Gastrocnemius medialis (tissue), 4 donors: Measurements from ENCODE around the gene SMTNL1. TPM values are rescaled to one million over a fixed set of nuclear protein-coding genes. Genes with fewer than 3 reads are reported as not detected.

ENCODE experiments used
- ATAC-seq, 2 donors: fragments of 150-250 bp; one replicate each; pipeline ENCODE4 v1.9.1; 2016
- DNase-seq, 2 donors: peaks; one replicate each; pipeline ENCODE4 v3.0.0-alpha.2; 2019
- H3K27ac ChIP-seq, 4 donors: fragments of 200-600 bp; sonication (generic); 1 replicate in 1 of 4; 2 replicates in 3 of 4; pipeline ENCODE4 v1.5.1; 2016 to 2018; ENCODE audit warnings: mild to moderate bottlenecking in 2 of 4, moderate library complexity in 1 of 4
- H3K27me3 ChIP-seq, 3 donors: fragments of 200-600 bp; sonication (generic) in 2 of 3; 1 replicate in 1 of 3; 2 replicates in 2 of 3; pipeline versions ENCODE4 v1.5.1 to v1.6.0; 2016 to 2019; ENCODE audit warnings: mild to moderate bottlenecking in 1 of 3, moderate library complexity in 1 of 3
- H3K36me3 ChIP-seq, 2 donors: fragments of 200-600 bp; sonication (generic) in 1 of 2; one replicate each; pipeline ENCODE4 v1.5.1; 2017 to 2018
- H3K4me1 ChIP-seq, 2 donors: fragments of 200-600 bp; sonication (generic) in 1 of 2; one replicate each; pipeline ENCODE4 v1.5.1; 2016 to 2017; ENCODE audit warnings: mild to moderate bottlenecking in 2 of 2
- H3K4me3 ChIP-seq, 4 donors: fragments of 200-600 bp; sonication (generic) in 3 of 4; 1 replicate in 1 of 4; 2 replicates in 3 of 4; pipeline ENCODE4 v1.5.1; 2016 to 2019; ENCODE audit warnings: mild to moderate bottlenecking in 2 of 4
- H3K9me3 ChIP-seq, 3 donors: fragments of 200-600 bp; sonication (generic) in 2 of 3; 1 replicate in 1 of 3; 2 replicates in 2 of 3; pipeline ENCODE4 v1.5.1; 2016 to 2019
- CTCF ChIP-seq, 5 experiments: fragments of 450-650 bp in 3 of 5; fragments of 200-600 bp in 2 of 5; sonication (generic) in 2 of 5; IDR thresholded peaks in 4 of 5; conservative IDR thresholded peaks in 1 of 5; 1 replicate in 4 of 5; 2 replicates in 1 of 5; pipeline ENCODE4 v1.5.1; 2016 to 2019; ENCODE audit warnings: antibody characterized with exemption in 5 of 5, mild to moderate bottlenecking in 3 of 5, moderate library complexity in 3 of 5
- POLR2A ChIP-seq, 2 donors: fragments of 450-650 bp; IDR thresholded peaks; one replicate each; pipeline ENCODE4 v1.6.1; 2017; ENCODE audit warnings: antibody characterized with exemption in 2 of 2, mild to moderate bottlenecking in 2 of 2, moderate library complexity in 2 of 2
- in situ Hi-C, 4 donors: fragments of 200-750 bp; cut with MboI; loops; one replicate each; pipeline versions ENCODE4 v1.15.0 to v1.8.0; 2017; ENCODE audit warnings: low sequenced_read_pairs in 4 of 4
- intact Hi-C: fragments of 100-400 bp; cut with DNase I; formaldehyde crosslinking; loops from one replicate; pipeline ENCODE4 v1.15.1; 2023; ENCODE audit warnings: low total_unique reads
- total RNA-seq, 4 donors: library from RNA; depleted of rRNA; stranded (reverse); fragments of >200 nt; gene quantifications; one replicate each; pipeline versions ENCODE4 v1.1.0 to v1.2.3, GENCODE V29; 2016

Gene SMTNL1
- total RNA-seq, 4 donors from 2014 or later = 23.0 to 52.7 (median 43.4) TPM

- no peaks in the 10 kb centered on the region for H3K36me3 ChIP-seq
- no peak for DNase-seq
- TF ChIP-seq POLR2A (IDR thresholded peaks at IDR 0.05) = no peak
- TF ChIP-seq CTCF (IDR thresholded peaks at IDR 0.05 in 4 of 5, conservative IDR thresholded peaks at IDR 0.05 in 1 of 5) = no peak
- H3K27me3 ChIP-seq = no peaks in the 10 kb centered on the region
- H3K9me3 ChIP-seq = no peaks in the 10 kb centered on the region
- H3K4me1 ChIP-seq = no peaks in the 10 kb centered on the region
- no peak overlapping the region for H3K4me3 ChIP-seq
- H3K27ac ChIP-seq = no peak overlapping the region
- in situ Hi-C loops (no loop called here), intact Hi-C loops (no loop called here)
- ATAC-seq = no peak
Observed at GRCh38 chr11:57584341-57584740, 46.9 kb downstream of the SMTNL1 start.

DNA sequence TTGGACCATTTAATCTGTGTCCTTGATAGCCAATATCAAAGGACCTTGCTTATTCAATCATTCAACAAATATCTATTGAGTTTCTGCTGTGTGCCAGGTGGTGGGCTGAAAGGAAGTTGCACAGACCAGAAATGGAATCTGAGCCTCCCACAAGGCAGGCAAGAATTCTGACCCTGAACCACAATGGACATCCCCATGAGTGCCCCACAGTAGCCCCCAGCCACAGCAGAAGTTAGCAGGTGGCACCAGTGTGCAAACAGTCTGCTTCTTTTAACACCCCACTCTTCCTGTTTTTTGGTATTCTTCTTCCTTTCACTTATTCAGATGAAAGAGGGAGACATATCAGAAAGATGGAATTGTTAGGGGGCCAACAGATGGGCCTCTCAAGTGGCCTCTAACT, 47.9 kb downstream of the SMTNL1 start:
- TF ChIP-seq POLR2A (IDR thresholded peaks at IDR 0.05) (no peak), CTCF (IDR thresholded peaks at IDR 0.05 in 4 of 5, conservative IDR thresholded peaks at IDR 0.05 in 1 of 5) (no peak)
- in situ Hi-C loops = no loop called here
- H3K4me3 ChIP-seq = no peak overlapping the region

DNA sequence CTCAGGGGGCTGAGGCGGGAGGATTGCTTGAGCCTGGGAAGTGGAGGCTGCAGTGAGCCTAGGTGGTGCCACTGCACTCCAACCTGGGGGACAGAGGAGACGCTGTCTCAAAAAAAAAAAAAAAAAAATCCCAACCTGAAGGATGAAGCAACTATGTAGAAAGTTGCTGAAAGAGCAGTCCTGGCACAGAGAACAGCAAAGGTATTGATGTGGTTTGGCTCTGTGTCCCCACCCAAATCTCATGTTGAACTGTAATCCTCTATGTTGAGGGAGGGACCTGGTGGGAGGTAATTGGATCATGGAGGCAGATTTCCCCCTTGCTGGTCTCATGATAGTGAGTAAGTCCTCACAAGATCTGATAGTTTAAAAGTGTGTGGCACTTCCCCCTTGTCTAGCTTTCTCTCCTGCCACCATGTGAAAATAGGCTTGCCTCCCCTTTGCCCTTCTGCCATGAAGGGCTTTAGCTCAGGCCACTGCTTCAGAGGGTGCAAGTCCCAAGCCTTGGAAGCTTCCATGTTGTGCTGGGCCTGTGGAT, 49.4 kb downstream of the SMTNL1 start:
- ATAC-seq = no peak
- Histone ChIP-seq H3K27ac (no peak overlapping the region), H3K4me1 (no peaks in the 10 kb centered on the region), H3K36me3 (no peaks in the 10 kb centered on the region), H3K9me3 (no peaks in the 10 kb centered on the region), H3K4me3 (no peak overlapping the region), H3K27me3 (no peaks in the 10 kb centered on the region)
- intact Hi-C loops (no loop called here), in situ Hi-C loops (no loop called here)
- TF ChIP-seq CTCF (IDR thresholded peaks at IDR 0.05 in 4 of 5, conservative IDR thresholded peaks at IDR 0.05 in 1 of 5) = no peak
- no peak for TF ChIP-seq POLR2A (IDR thresholded peaks at IDR 0.05)
- DNase-seq = no peak

More for the DNA sequence above, 47.9 kb downstream of the SMTNL1 start:
- Histone ChIP-seq H3K27me3 (no peaks in the 10 kb centered on the region), H3K36me3 (no peaks in the 10 kb centered on the region), H3K27ac (no peak overlapping the region), H3K4me1 (no peaks in the 10 kb centered on the region), H3K9me3 (no peaks in the 10 kb centered on the region)
- ATAC-seq (no peak), DNase-seq (no peak)
- intact Hi-C loops = no loop called here

- no peaks in the 10 kb centered on the region for H3K36me3 ChIP-seq
- DNase-seq (no peak), ATAC-seq (no peak)
- no peaks in the 10 kb centered on the region for H3K4me1 ChIP-seq
- H3K4me3 ChIP-seq = no peak overlapping the region
- H3K9me3 ChIP-seq = no peaks in the 10 kb centered on the region
- H3K27ac ChIP-seq = no peak overlapping the region
- intact Hi-C loops (no loop called here), in situ Hi-C loops (no loop called here)
- TF ChIP-seq CTCF (IDR thresholded peaks at IDR 0.05 in 4 of 5, conservative IDR thresholded peaks at IDR 0.05 in 1 of 5) (no peak), POLR2A (IDR thresholded peaks at IDR 0.05) (no peak)
- no peaks in the 10 kb centered on the region for H3K27me3 ChIP-seq
Observed at GRCh38 chr11:57588046-57588710, 50.8 kb downstream of the SMTNL1 start.
